CMK (cell line): ENCODE results near the gene TERF2IP.

Experiments
- DNase-seq: peaks from one replicate; pipeline ENCODE4 v3.0.0-alpha.2; 2010; ENCODE audit warnings: low read depth

TERF2IP gene, protein sequence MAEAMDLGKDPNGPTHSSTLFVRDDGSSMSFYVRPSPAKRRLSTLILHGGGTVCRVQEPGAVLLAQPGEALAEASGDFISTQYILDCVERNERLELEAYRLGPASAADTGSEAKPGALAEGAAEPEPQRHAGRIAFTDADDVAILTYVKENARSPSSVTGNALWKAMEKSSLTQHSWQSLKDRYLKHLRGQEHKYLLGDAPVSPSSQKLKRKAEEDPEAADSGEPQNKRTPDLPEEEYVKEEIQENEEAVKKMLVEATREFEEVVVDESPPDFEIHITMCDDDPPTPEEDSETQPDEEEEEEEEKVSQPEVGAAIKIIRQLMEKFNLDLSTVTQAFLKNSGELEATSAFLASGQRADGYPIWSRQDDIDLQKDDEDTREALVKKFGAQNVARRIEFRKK

GRCh38 chr16:75647492-75648264, at the start of gene TERF2IP, which contains the start of gene KARS1:
TERF2IP (plus strand) TSS chr16:75647773; CDS start chr16:75647883, 110 bp downstream.
KARS1 (minus strand) TSS chr16:75647665; CDS start chr16:75647639, 26 bp downstream.
- DNase-seq: peak; percentile 79

- no peak for DNase-seq
Observed at GRCh38 chr16:75599452-75600277, 47.9 kb upstream of the TERF2IP start.

- no peak for DNase-seq
Observed at GRCh38 chr16:75603241-75603640, 44.3 kb upstream of the TERF2IP start.

- no peak for DNase-seq
Observed at GRCh38 chr16:75606507-75606906, 41.1 kb upstream of the TERF2IP start.

DNA sequence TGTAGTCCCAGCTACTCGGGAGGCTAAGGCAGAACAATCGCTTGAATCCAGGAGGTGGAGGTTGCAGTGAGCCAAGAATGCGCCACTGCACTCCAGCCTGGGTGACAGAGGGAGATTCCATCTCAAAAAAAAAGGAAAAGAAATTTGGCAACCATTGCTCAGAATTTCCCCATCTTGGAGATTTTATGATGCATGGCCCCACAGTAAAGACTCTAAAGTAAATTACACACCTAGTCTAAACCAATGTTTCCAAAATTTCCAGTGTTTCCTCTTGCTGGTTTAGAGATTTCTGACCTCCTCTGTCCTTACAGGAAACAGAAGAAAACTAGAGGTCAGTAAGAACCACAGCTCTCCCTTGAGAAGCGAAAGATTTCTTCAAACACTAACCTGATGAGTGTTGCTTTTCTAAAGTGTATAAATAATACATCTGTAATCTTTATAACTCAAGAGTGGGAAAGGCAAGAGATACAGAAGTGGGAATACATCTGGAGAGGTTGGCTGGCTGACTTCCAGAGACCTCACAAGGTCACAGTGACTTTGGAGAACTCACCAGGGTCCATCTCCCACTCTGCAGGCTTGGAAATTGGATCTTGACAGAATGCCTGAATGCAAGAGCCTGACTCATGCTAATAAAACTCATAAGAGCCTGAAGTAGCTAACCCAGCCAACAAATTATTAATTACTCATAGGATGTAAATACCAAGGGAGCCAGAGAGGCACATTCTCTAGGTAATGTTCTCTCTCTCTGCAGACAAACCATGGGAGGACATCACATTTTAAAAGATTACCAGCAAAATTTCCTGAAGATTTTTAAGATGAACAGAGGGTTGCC, 33.3 kb upstream of the TERF2IP start:
- DNase-seq: no peak

- no peak for DNase-seq
Observed at GRCh38 chr16:75615619-75616018, 32.0 kb upstream of the TERF2IP start.

DNA sequence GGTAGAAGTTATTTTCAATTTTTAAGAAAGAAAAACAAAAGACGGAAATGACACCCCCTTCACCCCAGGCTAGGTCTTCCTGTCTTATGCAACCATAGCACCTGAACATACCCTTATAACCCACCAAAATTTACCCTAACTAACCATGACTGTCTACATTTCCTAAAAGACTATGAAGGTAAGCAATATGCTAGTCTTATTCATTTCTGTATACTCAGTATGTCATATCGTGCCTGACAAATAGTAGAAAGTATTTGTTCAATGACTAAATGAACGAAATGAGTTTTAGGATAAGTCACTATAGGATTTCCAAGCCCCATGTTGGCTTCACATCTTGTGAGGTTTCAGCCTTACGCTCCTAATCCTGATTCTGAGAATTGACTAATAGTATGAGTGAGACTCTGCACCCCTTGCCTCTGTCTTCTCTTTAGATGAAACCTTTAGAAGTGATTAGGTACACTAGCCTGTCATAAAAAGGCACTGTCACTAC, 31.0 kb upstream of the TERF2IP start:
- DNase-seq: no peak

GRCh38 chr16:75617121-75617520, 30.5 kb upstream of the TERF2IP start:
- DNase-seq: no peak

GRCh38 chr16:75618780-75619179, 28.8 kb upstream of the TERF2IP start:
- DNase-seq: no peak

GRCh38 chr16:75620326-75621169, 27.0 kb upstream of the TERF2IP start:
- DNase-seq: peak; percentile 63

GRCh38 chr16:75621170-75621477, 26.4 kb upstream of the TERF2IP start:
- DNase-seq: peak; percentile 52

GRCh38 chr16:75622761-75623605, 24.6 kb upstream of the TERF2IP start, which contains the start of gene ADAT1:
ADAT1 (minus strand) TSS chr16:75623281; CDS start chr16:75620799, 2,482 bp downstream.
- peak; percentile 90 for DNase-seq

GRCh38 chr16:75624921-75625334, 22.6 kb upstream of the TERF2IP start:
- DNase-seq: no peak

- DNase-seq: no peak
Observed at GRCh38 chr16:75626806-75627205, 20.8 kb upstream of the TERF2IP start.

DNA sequence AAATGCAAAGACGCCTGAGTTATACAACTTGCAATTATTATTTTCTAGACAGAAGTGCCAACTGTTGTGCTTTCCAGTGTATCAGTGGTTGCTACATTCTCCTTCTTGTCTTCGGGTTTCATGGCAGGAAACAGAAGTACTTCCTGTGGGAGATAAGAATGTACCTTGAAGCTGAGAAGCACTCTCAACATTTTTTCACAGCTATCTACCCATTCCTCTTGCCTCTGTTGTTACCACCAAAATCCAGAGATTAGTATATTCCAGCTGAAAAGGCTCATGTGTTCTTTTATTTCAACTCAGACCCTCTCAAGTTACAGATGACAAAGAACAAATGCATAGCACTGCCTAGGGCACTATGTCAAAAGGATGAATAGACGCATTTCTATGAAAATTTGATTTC, 19.7 kb upstream of the TERF2IP start:
- DNase-seq: peak; percentile 59

- DNase-seq: no peak
Observed at GRCh38 chr16:75628351-75628750, 19.2 kb upstream of the TERF2IP start.

DNA sequence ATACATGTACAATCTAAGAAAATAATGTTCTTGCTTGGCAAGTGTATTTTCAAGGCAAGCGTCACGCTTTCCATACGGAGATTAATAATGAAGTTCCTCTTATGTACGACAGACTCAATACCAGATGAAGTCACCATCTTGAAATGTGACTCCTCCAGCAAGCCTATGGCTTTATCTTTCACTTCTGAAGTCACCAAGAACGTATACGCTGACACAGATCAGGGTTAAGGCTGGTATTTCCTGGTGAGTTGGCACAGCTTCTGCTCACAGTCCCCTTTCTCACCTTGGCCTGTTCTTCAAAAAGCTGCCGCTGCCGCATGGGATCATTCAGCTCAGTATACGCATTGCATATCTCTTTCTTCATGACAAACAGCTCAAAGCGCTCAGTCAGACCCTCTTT, 18.4 kb upstream of the TERF2IP start:
- no peak for DNase-seq

DNA sequence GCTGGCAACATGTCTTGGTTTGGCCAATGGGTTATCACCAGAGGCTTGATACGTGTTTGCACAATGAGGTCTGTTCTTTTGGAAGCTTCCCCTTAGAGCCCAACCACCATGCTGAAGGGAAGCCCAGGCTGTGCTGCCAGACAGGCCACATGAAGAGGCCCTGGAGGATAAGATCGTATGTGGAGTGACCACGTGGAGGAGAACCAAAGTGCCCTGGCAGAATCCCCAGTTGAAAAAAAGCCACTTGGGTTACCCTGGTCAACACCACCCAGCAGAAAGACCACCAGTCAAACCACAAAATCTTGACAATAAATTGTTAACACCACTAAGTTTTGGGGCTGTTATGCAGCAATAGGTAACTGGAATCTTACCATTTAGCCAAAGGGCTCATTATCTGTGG, 17.5 kb upstream of the TERF2IP start:
- no peak for DNase-seq

DNA sequence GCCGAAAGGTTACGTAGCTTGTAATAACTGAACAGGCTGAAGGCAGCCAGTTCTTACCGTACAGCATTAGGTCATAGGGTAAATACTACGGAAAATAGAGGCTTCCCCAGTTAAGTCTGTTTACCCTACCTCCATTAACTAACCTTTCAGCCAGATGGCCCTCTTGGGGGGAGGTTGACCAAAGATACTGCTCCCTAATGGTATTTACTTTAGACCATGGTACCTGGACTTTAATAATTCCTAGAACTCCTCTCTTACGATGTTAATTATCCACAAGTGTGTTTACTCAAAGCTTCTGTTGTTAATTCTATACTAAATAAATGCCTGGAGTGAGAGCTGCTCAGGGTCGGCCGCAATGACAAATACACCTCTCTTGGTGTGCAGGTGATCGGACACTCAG, 14.7 kb upstream of the TERF2IP start:
- DNase-seq: no peak
